ENCODE data around the gene PREP. TPM values are rescaled to one million over a fixed set of nuclear protein-coding genes. Genes with fewer than 3 reads are reported as not detected.
A peak's percentile ranks its signal among the peaks of the same experiment; 100 is the strongest.
"Not testable (repeated sequence)": the region's sequence is repeated elsewhere in the genome, so short reads cannot be mapped to it uniquely, and the experiment has no call there.

The PREP gene
- total RNA-seq, 6 experiments from 2014 or later: 14.8 to 18.8 (median 16.7) TPM

DNA sequence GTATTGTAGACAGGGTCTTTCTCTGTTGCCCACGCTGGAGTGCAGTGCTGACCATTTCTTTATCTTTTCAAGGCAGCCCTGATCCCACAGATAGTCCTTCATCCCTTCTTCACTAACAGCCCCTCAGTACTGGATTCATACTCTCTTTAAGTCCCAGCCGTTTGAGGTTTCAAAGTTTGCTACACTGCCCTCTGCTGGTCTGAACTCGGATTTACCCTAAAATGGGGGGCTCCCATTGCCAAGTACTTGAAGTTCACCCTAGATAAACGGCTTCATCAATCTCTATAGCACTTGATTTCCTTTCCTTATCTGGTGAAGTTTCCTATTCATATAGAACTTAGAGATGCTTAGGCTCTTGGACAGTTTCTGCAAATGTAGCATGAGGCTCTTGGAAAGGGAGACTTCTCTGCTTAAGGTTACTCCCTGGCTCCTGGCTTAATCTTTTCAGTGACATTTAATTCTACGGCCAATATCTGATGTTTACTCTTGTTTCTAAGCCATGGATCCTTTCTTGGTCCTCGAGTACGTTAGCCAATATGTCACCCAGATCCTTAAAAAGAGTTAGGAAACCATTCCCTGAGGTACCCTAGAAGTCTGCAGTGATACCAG, 21.4 kb upstream of the PREP start:
- Histone ChIP-seq H3K27ac (no peak overlapping the region), H3K4me1 (no peaks in the 10 kb centered on the region), H3K4me3 (no peak overlapping the region), H3K9me3 (no peaks in the 10 kb centered on the region), H3K36me3 (no peaks in the 10 kb centered on the region), H3K27me3 (no peaks in the 10 kb centered on the region)
- peak; percentile 75 to 83 (median 81) for ATAC-seq
- TF ChIP-seq CTCF (IDR thresholded peaks at IDR 0.05): peak; percentile 61 to 69 (median 65)
- no peak for TF ChIP-seq POLR2A (IDR thresholded peaks at IDR 0.05)
- no peak for DNase-seq
- intact Hi-C loops (cut with DNase I): loop anchor here in 1 of 2 donors (10.0 kb wide), 1 partner anchor 339 kb away; no protein-coding TSS in a partner anchor
- WGBS (ENCODE audit: insufficient coverage, low coverage, low lambda C conversion rate, missing lambda C conversion rate): 3% methylated on average over 7 of the region's 7 CpGs

- intact Hi-C loops (cut with DNase I); H3K4me3 ChIP-seq; H3K9me3 ChIP-seq; ATAC-seq; DNase-seq; H3K27ac ChIP-seq; H3K36me3 ChIP-seq; H3K4me1 ChIP-seq; H3K27me3 ChIP-seq: not testable (repeated sequence)
- 96% methylated on average over 2 of the region's 2 CpGs for WGBS (ENCODE audit: insufficient coverage, low coverage, low lambda C conversion rate, missing lambda C conversion rate)
Observed at GRCh38 chr6:105416971-105417370, 14.1 kb upstream of the PREP start.

DNA sequence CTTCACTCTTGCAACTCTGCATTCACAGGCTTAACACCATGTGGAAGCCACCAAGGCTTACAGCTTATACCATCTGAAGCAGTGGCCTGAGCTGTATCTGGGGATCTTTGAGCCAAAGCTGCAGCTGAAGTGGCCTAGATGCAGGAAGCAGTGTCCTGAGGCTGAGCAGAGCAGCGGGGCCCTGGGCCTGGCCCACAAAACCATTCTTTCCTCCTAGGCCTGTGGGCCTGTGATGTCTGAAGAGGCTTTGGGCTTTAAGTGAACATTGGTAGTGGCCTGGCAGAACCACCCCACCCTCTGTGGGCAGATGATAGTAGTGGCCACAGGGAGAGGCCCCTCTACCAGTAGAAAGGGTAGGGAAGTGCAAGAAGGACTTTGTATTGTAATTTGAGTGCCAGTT, 6.9 kb upstream of the PREP start:
- ATAC-seq (no peak), DNase-seq (no peak)
- H3K27ac ChIP-seq: no peak overlapping the region
- H3K4me3 ChIP-seq: no peak overlapping the region
- no peaks in the 10 kb centered on the region for H3K36me3 ChIP-seq
- H3K4me1 ChIP-seq: no peaks in the 10 kb centered on the region
- no CpG with 5 or more reads among the region's 1 CpG for WGBS (ENCODE audit: insufficient coverage, low coverage, low lambda C conversion rate, missing lambda C conversion rate)
- H3K9me3 ChIP-seq: no peaks in the 10 kb centered on the region
- no peaks in the 10 kb centered on the region for H3K27me3 ChIP-seq
- no peak for TF ChIP-seq POLR2A (IDR thresholded peaks at IDR 0.05)
- TF ChIP-seq CTCF (IDR thresholded peaks at IDR 0.05): no peak
- intact Hi-C loops (cut with DNase I): loop anchor here (10.0 kb wide), 1 partner anchor 315 kb away; no protein-coding TSS in a partner anchor

DNA sequence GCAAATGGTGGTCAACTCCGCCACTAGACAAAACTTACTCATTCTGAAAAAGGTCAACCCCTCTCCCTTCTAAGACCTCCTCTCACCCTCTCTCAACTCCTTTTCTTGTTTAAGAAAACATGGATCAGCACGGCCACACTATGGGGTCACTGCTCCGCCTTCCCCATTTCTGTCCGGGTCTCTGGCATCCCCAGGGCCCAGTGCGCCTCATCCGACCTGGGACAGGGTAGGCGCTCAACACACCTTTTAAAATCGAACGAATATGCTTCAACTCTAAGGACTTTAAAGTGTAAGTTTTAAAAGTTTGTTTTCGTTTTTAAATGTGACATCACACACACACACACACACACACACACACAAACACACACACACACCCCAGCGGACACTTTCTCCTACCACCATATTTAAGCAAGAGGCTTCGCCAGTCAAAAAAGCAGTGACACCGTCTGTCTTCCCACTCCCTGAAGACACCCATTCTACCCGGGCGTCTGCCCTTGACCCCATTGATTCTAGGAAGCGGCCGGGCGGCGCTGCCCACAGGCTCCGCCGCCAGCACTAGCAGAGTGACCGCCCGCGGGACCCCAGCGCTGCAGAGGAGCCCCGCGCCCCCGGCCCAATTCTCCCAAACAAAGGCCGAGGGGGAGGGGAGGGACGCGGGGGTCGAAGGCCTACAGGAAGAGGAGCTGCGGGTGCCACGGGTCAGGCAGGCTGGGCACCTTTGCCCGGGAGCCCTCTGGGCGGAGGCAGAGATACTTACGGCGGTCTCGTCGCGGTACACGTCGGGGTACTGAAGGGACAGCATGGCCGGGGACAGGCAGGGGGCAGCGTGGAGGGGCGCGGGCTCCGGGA, 568 bp downstream of the PREP start:
- 8% methylated on average over 18 of the region's 48 CpGs for WGBS (ENCODE audit: insufficient coverage, low coverage, low lambda C conversion rate, missing lambda C conversion rate)
- TF ChIP-seq CTCF (IDR thresholded peaks at IDR 0.05) (no peak), POLR2A (IDR thresholded peaks at IDR 0.05) (no peak)
- DNase-seq: peak in 1 of 3 donors; percentile 59
- no peaks in the 10 kb centered on the region for H3K9me3 ChIP-seq
- no peaks in the 10 kb centered on the region for H3K27me3 ChIP-seq
- peak overlapping the region; percentile 89 to 98 (median 92) for H3K4me3 ChIP-seq
- intact Hi-C loops (cut with DNase I): loop anchor here (10.0 kb wide), 1 partner anchor 308 kb away; no protein-coding TSS in a partner anchor
- peak overlapping the region; percentile 72 to 81 (median 76) for H3K27ac ChIP-seq
- H3K4me1 ChIP-seq: peaks cover 0 to 23% (median 2%) of the 10 kb centered on the region in 4 donors
- H3K36me3 ChIP-seq: peaks cover 0 to 3% (median 0%) of the 10 kb centered on the region in 4 donors
- ATAC-seq: peak; percentile 42 to 61 (median 49)
